M059J (cell line): ENCODE data around the gene DUT. TPM values are rescaled to one million over a fixed set of nuclear protein-coding genes. Genes with fewer than 3 reads are reported as not detected.

Source experiments
- DNase-seq: peaks from one replicate; pipeline ENCODE4 v3.0.0-alpha.2; 2012; ENCODE audit warnings: low read depth
- total RNA-seq: library from RNA; depleted of rRNA; stranded (reverse); fragments of >200 nt; shearing (Covaris generic); gene quantifications from 2 replicates; pipeline ENCODE4 v1.2.3, GENCODE V29; 2014

DUT gene
- total RNA-seq, 1 experiment from 2014 or later = 80.2 TPM

- peak; percentile 15 for DNase-seq
These were observed 984 bp upstream of the DUT start for GRCh38 chr15:48330105-48330785.

GRCh38 chr15:48331796-48332641, 790 bp downstream of the DUT start:
- no peak for DNase-seq

GRCh38 chr15:48332642-48333034, 1.4 kb downstream of the DUT start:
- DNase-seq = no peak

DNA sequence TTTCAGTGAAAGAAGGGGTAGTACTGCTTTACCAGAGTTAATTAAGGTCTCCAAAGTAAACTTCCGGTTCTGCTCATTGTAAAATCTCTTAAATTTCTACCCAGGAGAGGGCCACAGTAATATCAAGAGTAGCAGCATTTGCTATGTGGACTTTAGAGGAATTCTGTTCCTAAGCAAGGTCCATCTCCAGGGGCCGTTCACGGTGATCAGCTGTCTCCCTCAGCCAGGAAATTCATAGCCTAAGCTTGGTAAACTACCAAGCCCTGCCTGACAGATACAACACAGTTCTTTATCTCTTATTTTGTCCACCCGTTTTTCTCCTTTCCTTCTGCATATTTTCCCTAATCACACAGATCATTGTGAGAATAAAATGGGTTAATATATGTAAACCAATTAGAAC, 2.3 kb downstream of the DUT start:
- DNase-seq = no peak

DNA sequence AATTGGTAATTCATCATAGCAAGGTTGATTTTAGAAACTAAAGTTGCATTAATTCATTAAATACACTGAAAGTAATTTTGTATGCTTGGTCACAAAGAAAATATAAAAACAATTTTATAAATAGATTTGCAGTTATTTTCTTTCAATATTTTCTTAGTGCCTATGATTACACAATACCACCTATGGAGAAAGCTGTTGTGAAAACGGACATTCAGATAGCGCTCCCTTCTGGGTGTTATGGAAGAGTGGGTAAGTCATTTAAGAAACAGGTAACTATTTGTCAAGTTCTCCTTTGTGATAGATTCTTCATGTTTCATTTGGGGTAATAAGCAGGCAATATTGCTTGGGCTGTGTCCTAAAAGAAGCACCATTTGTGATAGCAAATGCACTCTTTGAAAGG, 3.0 kb downstream of the DUT start:
- DNase-seq = no peak

- peak; percentile 23 for DNase-seq
These were observed 5.7 kb downstream of the DUT start for GRCh38 chr15:48336940-48337339.

DNA sequence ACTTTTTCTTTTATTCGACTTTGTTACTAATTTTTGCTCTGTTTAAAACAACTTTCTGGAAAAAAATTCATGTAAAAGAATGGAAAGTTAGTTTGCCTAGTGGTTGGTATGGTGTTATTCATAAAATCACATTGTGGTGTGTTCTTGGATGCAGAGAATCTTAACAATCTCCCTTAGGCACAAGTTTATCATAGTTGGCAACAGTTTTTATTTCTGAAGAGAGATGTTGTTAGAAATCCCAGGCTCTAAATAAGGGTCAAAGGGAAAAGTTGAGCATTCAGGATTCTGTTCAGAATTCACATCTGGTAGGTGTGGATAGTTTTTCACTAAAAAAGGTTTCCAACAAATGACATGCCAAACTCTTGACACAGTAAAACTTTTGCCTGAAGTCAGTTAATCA, 6.4 kb downstream of the DUT start:
- no peak for DNase-seq

- DNase-seq = no peak
These were observed 8.9 kb downstream of the DUT start for GRCh38 chr15:48340111-48340510.

DNA sequence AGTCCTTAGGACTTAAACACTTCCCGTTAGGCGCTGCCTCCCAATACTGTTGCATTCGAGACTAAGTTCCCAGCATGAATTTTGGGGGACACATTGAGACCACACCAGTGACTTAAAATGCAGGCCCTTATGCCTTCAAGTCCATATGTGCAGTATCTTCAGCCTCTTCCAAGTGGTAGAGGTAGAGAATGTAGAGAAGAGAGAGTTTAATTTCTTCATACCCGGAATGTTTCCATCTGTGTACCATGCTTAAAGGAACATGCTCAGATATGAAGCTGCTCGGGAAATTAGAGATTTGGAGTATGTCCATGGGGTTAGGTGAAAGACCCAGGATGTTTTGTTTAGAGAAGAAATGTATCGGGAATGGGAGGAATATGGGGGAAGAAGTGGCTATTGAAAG, 12.6 kb downstream of the DUT start:
- DNase-seq = no peak

GRCh38 chr15:48345516-48345915, 14.3 kb downstream of the DUT start:
- DNase-seq = no peak

DNA sequence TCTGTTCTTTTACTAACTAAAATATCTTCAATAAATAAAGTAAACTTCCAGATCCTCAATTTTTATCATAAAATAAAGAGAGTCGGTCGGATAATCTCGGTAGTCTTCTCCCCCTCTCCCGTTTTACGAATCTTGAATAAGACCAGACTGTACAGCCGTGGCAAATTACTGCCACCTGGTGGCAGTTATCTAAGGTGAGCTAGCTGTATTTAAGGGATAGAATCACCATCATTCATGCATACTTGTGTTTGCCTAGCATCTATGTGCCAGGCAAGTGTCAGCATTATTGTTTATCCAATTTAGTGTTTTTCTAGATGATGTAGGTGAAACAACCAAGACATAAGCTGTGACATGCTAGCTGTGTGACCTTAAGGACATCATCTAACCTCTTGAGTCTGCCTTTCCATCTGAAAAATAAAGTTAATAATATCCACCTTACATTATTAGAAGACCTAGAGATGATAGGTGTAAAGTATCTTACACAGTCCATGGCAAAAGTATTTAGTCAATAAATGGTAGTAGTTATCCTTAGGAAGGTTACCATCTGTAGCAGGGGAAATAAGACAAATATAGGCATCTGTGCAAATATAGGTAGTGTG, 21.3 kb downstream of the DUT start:
- peak; percentile 76 for DNase-seq

DNA sequence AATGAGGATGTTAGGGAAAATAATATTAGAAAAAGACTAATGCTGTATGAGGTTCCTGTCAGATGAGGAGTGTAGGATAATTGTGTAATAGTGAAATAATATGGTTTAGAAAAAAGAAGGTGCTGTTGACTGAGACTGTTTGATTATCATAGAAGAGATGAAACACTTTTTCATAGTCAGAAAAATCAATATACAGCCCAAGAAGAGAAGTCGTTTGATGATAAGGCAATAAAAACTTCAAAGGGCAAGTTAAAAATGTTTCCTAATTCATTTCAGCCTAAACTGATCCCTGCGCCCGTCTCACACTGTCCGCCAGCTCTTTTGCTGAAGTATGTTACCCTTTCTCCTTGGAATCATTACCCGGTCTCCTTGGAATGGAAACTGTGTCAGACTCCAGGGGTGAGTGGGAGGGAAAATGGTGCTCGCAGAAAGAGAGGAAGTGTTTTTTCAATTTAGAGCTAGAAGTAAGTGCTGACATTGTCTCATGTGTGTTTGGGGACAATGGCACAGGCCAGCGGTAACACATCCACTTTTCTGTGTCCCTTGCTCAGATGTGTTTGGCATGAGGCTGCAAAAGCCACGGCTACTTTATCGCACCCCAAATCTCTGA, 23.6 kb downstream of the DUT start:
- DNase-seq = no peak

DNA sequence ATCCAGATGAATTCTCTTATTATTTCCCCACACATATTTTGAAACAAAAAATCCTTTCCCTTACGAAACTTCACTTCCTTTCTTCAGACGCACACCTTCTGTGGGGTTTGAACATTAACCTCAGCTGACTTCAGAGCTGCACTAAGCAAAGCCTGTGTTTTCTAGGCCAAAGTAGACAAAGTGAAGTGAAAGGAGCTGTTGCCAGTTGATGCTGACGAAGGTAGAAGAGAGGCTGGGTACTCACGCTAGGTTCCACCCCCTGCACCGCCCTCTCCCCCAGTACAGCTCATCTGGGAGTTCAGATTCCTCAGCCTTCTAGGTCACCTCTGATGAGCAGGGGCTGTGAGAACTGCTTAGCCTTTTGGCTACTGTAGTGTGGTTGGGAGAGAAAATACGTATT, 24.1 kb downstream of the DUT start:
- DNase-seq = no peak

DNA sequence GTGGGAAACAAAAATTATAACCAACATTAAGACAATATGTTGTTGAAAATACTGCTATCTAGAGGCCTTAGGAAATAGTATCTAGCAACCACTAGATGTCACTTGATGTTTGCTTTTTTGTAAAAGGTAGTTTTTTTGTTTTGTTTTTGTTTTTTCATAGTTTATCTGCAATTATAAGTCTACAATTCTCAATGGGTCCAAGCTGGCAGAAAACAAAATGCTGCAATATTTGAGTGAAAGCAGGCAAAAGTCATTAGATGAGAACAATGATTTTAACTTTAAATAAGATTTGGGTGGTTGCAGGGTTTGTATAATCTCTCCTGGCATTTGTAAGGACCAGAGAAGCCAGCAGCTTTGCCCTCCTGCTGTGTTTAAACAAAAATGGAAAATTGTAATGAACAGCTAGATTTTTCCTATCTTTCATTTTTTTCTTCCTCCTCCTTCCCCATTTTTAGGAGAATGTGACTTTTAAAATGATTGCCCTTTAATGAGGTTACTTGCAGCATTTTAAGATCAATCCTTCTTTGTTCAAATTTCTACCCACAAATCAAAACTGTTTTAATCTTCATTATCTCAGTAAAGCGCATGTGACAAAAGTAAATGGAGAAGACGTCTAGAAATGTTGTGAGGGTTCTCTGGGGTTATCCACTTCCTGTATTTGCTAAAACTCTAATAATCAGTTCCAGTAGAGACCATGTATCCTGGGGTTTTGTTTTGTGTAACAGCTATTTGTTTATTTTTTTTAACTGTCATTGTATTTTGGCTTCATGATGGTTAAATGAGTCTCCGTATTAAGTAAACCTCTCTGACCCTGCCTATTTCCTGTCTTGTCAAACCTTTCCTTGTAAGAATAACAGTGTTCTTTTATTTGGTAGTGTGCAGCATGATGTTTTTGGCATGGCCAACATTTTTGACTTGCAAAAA, 27.3 kb downstream of the DUT start:
- peak; percentile 77 for DNase-seq

DNA sequence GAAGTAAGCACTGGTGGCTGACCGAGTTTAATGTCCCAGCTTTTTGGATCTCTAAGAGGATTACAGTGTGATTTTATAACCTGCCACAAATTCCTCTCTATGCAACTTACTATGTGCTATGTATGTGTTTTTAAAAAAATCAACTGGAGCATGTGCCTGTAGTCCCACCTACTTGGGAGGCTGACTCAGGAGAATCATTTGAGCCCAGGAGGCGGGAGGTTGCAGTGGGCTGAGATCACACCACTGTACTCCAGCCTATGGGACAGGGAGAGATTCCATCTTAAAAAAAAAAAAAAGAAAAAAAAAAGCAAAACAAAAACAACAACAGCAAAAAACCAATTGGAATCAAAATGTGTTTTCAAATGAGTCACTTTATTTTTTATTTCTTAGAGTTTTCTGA, 29.6 kb downstream of the DUT start:
- peak; percentile 71 for DNase-seq

GRCh38 chr15:48361685-48362084, 30.5 kb downstream of the DUT start:
- peak; percentile 54 for DNase-seq

DNA sequence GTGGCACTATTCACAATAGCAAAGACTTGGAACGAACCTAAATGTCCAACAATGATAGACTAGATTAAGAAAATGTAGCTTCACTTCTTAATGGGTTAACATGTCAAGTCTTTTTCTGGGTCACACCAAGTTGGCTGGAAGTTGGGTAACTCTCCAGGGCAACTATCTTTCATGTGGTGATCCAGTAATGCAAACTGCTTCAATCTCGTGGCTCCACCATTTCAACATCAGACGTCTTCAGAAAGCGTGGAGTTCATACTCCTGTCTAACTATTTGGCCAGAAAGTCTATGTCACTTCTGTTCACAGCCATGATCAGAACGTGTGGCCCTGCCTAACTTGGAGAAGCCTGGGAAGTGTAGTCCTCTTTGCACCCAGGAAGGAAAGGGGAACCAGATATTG, 32.2 kb downstream of the DUT start:
- no peak for DNase-seq

GRCh38 chr15:48365575-48365974, 34.3 kb downstream of the DUT start:
- DNase-seq = no peak

- no peak for DNase-seq
These were observed 35.5 kb downstream of the DUT start for GRCh38 chr15:48366584-48367312.

DNA sequence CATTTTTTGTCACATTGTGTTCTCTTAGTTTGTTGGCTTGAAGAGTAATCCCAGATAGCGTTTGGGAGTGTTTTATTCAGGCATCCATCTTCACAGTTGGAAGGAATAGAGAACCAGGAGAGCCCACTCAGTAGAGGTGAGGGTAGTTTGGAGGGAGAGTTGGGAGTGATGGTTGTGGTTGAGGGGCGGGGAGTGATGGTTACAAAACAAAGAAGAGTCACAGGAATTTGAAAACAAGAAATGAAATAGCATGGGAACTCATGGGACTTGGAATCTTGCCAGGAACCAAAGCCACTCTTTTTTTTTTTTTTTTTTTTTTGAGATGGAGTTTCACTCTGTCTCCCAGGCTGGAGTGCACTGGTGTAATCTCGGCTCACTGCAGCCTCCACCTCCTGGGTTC, 36.3 kb downstream of the DUT start:
- DNase-seq = no peak

- DNase-seq = peak; percentile 85
These were observed 39.2 kb downstream of the DUT start for GRCh38 chr15:48370460-48370859.
